ENCODE data around the gene NRXN3.

- TF ChIP-seq CTCF (conservative IDR thresholded peaks at IDR 0.05; ENCODE audit: low read depth, low read length) (no peak), EZH2phosphoT487 (IDR thresholded peaks at IDR 0.05; ENCODE audit: borderline replicate concordance, low read length) (no peak), EZH2 (IDR thresholded peaks at IDR 0.05; ENCODE audit: low read length, unreplicated experiment) (no peak)
Observed at GRCh38 chr14:79542121-79542520, 1371.9 kb downstream of the NRXN3 start.
